Superior temporal gyrus (tissue), 1 donor: Measurements from ENCODE around the gene ZNF581.

ENCODE experiments used
- DNase-seq: peaks from one replicate; pipeline ENCODE4 v3.0.0-alpha.2; 2016; ENCODE audit errors: extremely low spot score

Gene ZNF581

GRCh38 chr19:55648585-55649267 is 5.3 kb downstream of the ZNF581 start:
- no peak for DNase-seq

- no peak for DNase-seq
These were observed 6.0 kb downstream of the ZNF581 start for GRCh38 chr19:55649268-55650125.

- no peak for DNase-seq
These were observed 6.7 kb downstream of the ZNF581 start for GRCh38 chr19:55650126-55650557.

- no peak for DNase-seq
These were observed 7.3 kb downstream of the ZNF581 start for GRCh38 chr19:55650602-55651230.

GRCh38 chr19:55651236-55651635 is 7.8 kb downstream of the ZNF581 start:
- no peak for DNase-seq

- no peak for DNase-seq
These were observed 9.1 kb downstream of the ZNF581 start for GRCh38 chr19:55652311-55653128.

- DNase-seq, result peak; percentile 99
These were observed 10.3 kb downstream of the ZNF581 start for GRCh38 chr19:55653651-55654322.

GRCh38 chr19:55654323-55654867 is 10.9 kb downstream of the ZNF581 start:
- peak; percentile 99 for DNase-seq

- DNase-seq, result peak; percentile 79
These were observed 11.6 kb downstream of the ZNF581 start, which contains the start of gene U2AF2 for GRCh38 chr19:55654868-55655647. TSS of gene U2AF2 (plus strand) at chr19:55655035. CDS start at chr19:55655105, 70 bp downstream.

GRCh38 chr19:55655648-55656040 is 12.2 kb downstream of the ZNF581 start:
- DNase-seq, result no peak

- DNase-seq, result no peak
These were observed 13.1 kb downstream of the ZNF581 start for GRCh38 chr19:55656552-55656951.

GRCh38 chr19:55656988-55657747 is 13.7 kb downstream of the ZNF581 start:
- DNase-seq, result no peak

GRCh38 chr19:55658846-55659459 is 15.5 kb downstream of the ZNF581 start:
- no peak for DNase-seq

GRCh38 chr19:55659822-55660221 is 16.4 kb downstream of the ZNF581 start:
- DNase-seq, result no peak

- DNase-seq, result no peak
These were observed 17.0 kb downstream of the ZNF581 start for GRCh38 chr19:55660404-55660803.

- no peak for DNase-seq
These were observed 17.5 kb downstream of the ZNF581 start for GRCh38 chr19:55660991-55661390.

GRCh38 chr19:55661826-55662225 is 18.4 kb downstream of the ZNF581 start:
- DNase-seq, result no peak

- no peak for DNase-seq
These were observed 20.5 kb downstream of the ZNF581 start for GRCh38 chr19:55663846-55664536.
